HG02884 (cell line): ENCODE measurements around the gene CNPY2.

ENCODE experiments used
- ATAC-seq: cut with Tn5 transposase; IDR thresholded peaks from one replicate; pipeline ENCODE4 v1.9.1; 2021; ENCODE audit warnings: mild to moderate bottlenecking, moderate library complexity; ENCODE audit not compliant: unreplicated experiment

CNPY2 gene

DNA sequence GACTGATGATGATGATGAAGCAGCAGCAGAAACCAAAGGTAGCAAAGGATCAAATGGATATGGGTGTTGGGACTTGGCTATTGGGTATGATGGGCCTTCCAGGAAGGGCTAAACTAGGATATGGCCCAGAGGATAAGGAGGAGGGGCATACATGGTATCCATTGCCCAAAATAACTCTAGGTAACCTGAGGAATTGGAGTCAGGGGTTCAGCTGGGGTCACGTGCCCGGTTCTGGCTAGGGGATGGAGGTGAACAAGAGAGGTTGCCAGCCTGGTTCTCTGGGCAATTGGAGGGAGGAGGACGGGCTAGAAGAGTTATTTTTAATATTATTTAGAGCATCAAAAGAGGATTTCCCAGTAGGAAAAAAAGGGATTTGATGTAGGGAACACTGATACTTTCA lies 54.9 kb downstream of the CNPY2 start:
- ATAC-seq: no peak

DNA sequence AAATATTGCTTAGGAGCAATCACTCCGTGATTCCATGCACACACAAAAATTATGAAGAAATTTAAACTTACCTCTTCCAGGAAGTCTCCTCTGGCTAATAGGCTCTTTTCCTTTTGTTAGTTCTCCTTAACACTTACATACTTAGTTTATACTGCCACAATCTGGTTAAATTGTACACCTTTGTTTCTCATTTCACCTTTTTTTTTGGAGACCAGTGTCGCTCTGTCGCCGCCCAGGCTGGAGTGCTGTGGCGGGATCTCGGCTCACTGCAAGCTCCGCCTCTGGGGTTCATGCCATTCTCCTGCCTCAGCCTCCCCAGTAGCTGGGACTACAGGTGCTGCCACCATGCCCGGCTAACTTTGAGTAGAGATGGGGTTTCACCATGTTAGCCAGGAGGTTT lies 55.4 kb downstream of the CNPY2 start:
- ATAC-seq: no peak
